ENCODE measurements around the gene LRPPRC. TPM values are rescaled to one million over a fixed set of nuclear protein-coding genes. Genes with fewer than 3 reads are reported as not detected.

LRPPRC gene
- total RNA-seq, 8 experiments from 2014 or later, result 50.5 to 152 (median 72.7) TPM

- peak in 2 of 8 experiments; percentile 77 to 84 for ATAC-seq (replicated peaks in 6 of 8)
- in situ Hi-C loops (cut with MboI; ENCODE audit: low pct_unique_long_range_greater_than_20kb in 2 of 9, low sequenced_read_pairs in 9 of 9, unreplicated experiment in 9 of 9), result no loop called here
- H3K4me1 ChIP-seq (replicated peaks in 1 of 2), result peaks cover 0 to 4% of the 10 kb centered on the region in 2 donors
- no peak overlapping the region for H3K27ac ChIP-seq
- no peak overlapping the region for H3K4me3 ChIP-seq
- WGBS, 10 experiments, result 43 to 100% (median 81%) methylated on average over 1 to 3 of the region's 3 CpGs; no CpG with 5 or more reads in 1 of the 10 experiments
These were observed 10.1 kb upstream of the LRPPRC start for GRCh38 chr2:44005846-44006245.

- no peak for ATAC-seq (replicated peaks in 6 of 8)
- peaks cover 0 to 4% of the 10 kb centered on the region in 2 donors for H3K4me1 ChIP-seq (replicated peaks in 1 of 2)
- no peak overlapping the region for H3K4me3 ChIP-seq
- in situ Hi-C loops (cut with MboI; ENCODE audit: low pct_unique_long_range_greater_than_20kb in 2 of 9, low sequenced_read_pairs in 9 of 9, unreplicated experiment in 9 of 9), result no loop called here
- 10 to 94% (median 72%) methylated on average over 1 to 3 of the region's 3 CpGs; no CpG with 5 or more reads in 2 of the 10 experiments for WGBS, 10 experiments
- H3K27ac ChIP-seq, result no peak overlapping the region
These were observed 9.2 kb upstream of the LRPPRC start for GRCh38 chr2:44004735-44005602.

DNA sequence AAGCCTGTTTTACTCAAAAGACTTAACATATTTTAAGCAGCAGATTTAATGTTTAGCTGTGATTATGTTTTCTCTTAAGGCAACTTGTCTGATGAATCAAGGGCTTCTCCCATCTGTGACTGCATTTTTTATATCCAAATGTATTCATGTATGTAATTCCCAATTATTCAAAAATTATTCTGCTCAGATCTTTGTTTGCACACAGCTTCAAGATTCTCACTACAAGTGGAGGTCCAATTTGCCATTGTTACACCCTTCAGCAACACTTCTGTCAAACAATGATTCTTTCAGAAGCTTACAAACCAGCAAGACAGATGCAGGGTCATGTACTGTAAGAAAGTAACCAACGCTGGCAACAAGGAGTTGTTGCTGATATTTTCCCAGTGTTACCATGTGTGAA lies 5.9 kb upstream of the LRPPRC start:
- no peak overlapping the region for H3K4me3 ChIP-seq
- ATAC-seq (replicated peaks in 6 of 8), result peak in 7 of 8 experiments; percentile 26 to 93 (median 32)
- peaks cover 0 to 4% of the 10 kb centered on the region in 2 donors for H3K4me1 ChIP-seq (replicated peaks in 1 of 2)
- in situ Hi-C loops (cut with MboI; ENCODE audit: low pct_unique_long_range_greater_than_20kb in 2 of 9, low sequenced_read_pairs in 9 of 9, unreplicated experiment in 9 of 9), result no loop called here
- WGBS, 10 experiments, result 0 to 100% (median 40%) methylated on average over 1 of the region's 1 CpG; no CpG with 5 or more reads in 2 of the 10 experiments
- H3K27ac ChIP-seq, result no peak overlapping the region

DNA sequence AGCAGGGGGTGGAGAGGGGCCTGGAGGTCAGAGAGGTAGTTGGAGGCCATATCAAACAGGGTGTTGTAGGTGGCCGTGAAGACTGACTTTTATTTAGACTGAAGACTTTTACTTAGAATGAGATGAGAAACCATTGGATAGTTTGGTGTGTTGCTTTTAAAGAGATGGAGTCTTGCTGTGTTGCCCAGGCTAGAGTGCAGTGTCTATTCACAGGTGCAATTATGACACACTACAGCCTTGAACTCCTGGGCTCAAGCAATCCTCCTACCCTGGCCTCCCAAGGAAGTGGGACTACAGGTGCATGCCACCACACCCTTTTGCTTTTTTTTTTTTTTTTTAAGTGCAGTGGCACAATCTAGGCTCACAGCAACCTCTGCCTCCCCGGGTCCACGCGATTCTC lies 2.5 kb upstream of the LRPPRC start:
- no peak overlapping the region for H3K27ac ChIP-seq
- H3K4me1 ChIP-seq (replicated peaks in 1 of 2), result peaks cover 9 to 10% of the 10 kb centered on the region in 2 donors
- no peak overlapping the region for H3K4me3 ChIP-seq
- WGBS, 10 experiments, result 60 to 100% (median 74%) methylated on average over 1 to 4 of the region's 4 CpGs; no CpG with 5 or more reads in 5 of the 10 experiments
- in situ Hi-C loops (cut with MboI; ENCODE audit: low pct_unique_long_range_greater_than_20kb in 2 of 9, low sequenced_read_pairs in 9 of 9, unreplicated experiment in 9 of 9), result no loop called here
- ATAC-seq (replicated peaks in 6 of 8), result no peak

DNA sequence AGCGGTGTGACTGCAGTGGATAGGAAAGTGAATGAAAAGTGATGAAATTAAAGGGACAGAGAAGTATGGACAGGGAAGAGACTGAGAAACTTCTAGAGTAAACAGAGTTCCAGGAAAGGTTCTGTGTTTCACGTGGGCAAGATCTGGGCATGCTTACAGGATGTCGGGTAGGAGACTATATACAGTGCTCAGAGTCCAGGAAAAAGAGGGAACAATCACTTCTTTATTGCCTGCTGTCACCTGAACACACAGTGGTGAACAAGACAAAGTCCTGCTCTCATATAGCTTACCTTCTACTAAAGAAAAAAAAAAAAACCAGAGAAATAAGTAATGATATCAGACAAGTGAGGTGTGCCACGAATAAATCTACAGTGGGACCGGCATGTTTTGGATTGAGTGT lies 2.4 kb downstream of the LRPPRC start:
- 82 to 100% (median 95%) methylated on average over 2 to 5 of the region's 5 CpGs for whole genome bisulfite sequencing, 10 experiments
- H3K27ac ChIP-seq, result no peak overlapping the region
- peaks cover 5 to 10% of the 10 kb centered on the region in 2 donors for H3K4me1 ChIP-seq (replicated peaks in 1 of 2)
- in situ Hi-C loops (cut with MboI; ENCODE audit: low pct_unique_long_range_greater_than_20kb in 2 of 9, low sequenced_read_pairs in 9 of 9, unreplicated experiment in 9 of 9), result no loop called here
- no peak for ATAC-seq (replicated peaks in 6 of 8)
- no peak overlapping the region for H3K4me3 ChIP-seq

DNA sequence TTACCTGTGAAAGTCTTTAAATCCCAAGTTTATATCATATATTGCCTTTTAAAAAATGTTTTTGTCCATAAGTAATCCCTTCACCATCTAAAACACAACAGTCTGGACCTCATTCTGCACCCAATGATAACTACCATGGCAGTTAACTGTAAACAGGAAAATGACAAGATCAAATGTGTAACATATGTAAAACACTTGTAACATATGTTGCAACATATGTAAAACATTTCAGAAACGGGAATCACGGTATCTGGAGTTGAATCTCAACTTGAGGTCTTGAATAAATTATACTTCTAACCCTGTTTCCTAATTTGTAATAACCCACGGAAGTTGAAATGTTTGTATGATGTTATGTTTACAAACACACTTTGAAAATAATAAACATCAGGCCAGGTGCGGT lies 6.2 kb downstream of the LRPPRC start:
- no peak overlapping the region for H3K27ac ChIP-seq
- no peak for ATAC-seq (replicated peaks in 6 of 8)
- in situ Hi-C loops (cut with MboI; ENCODE audit: low pct_unique_long_range_greater_than_20kb in 2 of 9, low sequenced_read_pairs in 9 of 9, unreplicated experiment in 9 of 9), result no loop called here
- H3K4me1 ChIP-seq (replicated peaks in 1 of 2), result peaks cover 12 to 15% of the 10 kb centered on the region in 2 donors
- 11 to 100% (median 92%) methylated on average over 1 to 4 of the region's 4 CpGs; no CpG with 5 or more reads in 1 of the 10 experiments for WGBS, 10 experiments
- H3K4me3 ChIP-seq, result no peak overlapping the region

GRCh38 chr2:43986600-43986999 lies 9.2 kb downstream of the LRPPRC start:
- peaks cover 10% of the 10 kb centered on the region in 2 donors for H3K4me1 ChIP-seq (replicated peaks in 1 of 2)
- no peak for ATAC-seq (replicated peaks in 6 of 8)
- 80 to 100% (median 93%) methylated on average over 1 to 6 of the region's 6 CpGs; no CpG with 5 or more reads in 1 of the 10 experiments for WGBS, 10 experiments
- H3K4me3 ChIP-seq, result no peak overlapping the region
- in situ Hi-C loops (cut with MboI; ENCODE audit: low pct_unique_long_range_greater_than_20kb in 2 of 9, low sequenced_read_pairs in 9 of 9, unreplicated experiment in 9 of 9), result no loop called here
- no peak overlapping the region for H3K27ac ChIP-seq

GRCh38 chr2:43985359-43985758 lies 10.4 kb downstream of the LRPPRC start:
- in situ Hi-C loops (cut with MboI; ENCODE audit: low pct_unique_long_range_greater_than_20kb in 2 of 9, low sequenced_read_pairs in 9 of 9, unreplicated experiment in 9 of 9), result no loop called here
- Histone ChIP-seq H3K4me3 (no peak overlapping the region), H3K4me1 (replicated peaks in 1 of 2) (peaks cover 10% of the 10 kb centered on the region in 2 donors), H3K27ac (peak overlapping the region; percentile 30 to 64)
- ATAC-seq (replicated peaks in 6 of 8), result peak in 3 of 8 experiments; percentile 27 to 79 (median 72)
- 80 to 100% (median 91%) methylated on average over 1 to 3 of the region's 3 CpGs; no CpG with 5 or more reads in 1 of the 10 experiments for WGBS, 10 experiments

DNA sequence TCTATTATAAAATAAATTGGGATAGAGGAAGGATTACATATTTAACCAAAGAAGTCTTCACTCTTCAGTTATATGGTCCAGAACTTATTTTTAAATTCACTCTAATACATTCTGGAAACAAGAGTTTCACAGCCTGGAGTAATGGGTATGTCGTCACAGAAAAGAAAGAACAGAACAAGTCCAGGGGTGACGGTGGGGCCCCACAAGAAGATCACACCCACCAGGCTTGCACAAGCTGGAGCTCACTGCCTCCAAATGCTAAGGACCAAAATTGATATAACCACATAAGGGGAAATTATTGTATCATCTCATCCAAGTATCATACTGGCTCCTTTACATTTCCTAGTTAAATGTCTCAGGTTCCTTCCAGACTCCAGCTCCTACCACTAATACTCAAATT lies 11.3 kb downstream of the LRPPRC start:
- 42 to 100% (median 95%) methylated on average over 2 of the region's 2 CpGs; no CpG with 5 or more reads in 3 of the 10 experiments for WGBS, 10 experiments
- Histone ChIP-seq H3K4me1 (replicated peaks in 1 of 2) (peaks cover 10% of the 10 kb centered on the region in 2 donors), H3K27ac (no peak overlapping the region), H3K4me3 (no peak overlapping the region)
- in situ Hi-C loops (cut with MboI; ENCODE audit: low pct_unique_long_range_greater_than_20kb in 2 of 9, low sequenced_read_pairs in 9 of 9, unreplicated experiment in 9 of 9), result no loop called here
- ATAC-seq (replicated peaks in 6 of 8), result peak in 1 of 8 experiments; percentile 53

- H3K4me1 ChIP-seq (replicated peaks in 1 of 2), result peaks cover 8 to 10% of the 10 kb centered on the region in 2 donors
- 0 to 100% (median 79%) methylated on average over 1 to 2 of the region's 2 CpGs; no CpG with 5 or more reads in 2 of the 10 experiments for WGBS, 10 experiments
- no peak overlapping the region for H3K27ac ChIP-seq
- ATAC-seq (replicated peaks in 6 of 8), result no peak
- in situ Hi-C loops (cut with MboI; ENCODE audit: low pct_unique_long_range_greater_than_20kb in 2 of 9, low sequenced_read_pairs in 9 of 9, unreplicated experiment in 9 of 9), result no loop called here
- no peak overlapping the region for H3K4me3 ChIP-seq
These were observed 14.9 kb downstream of the LRPPRC start for GRCh38 chr2:43980902-43981301.

GRCh38 chr2:43977677-43978375 lies 18.0 kb downstream of the LRPPRC start:
- in situ Hi-C loops (cut with MboI; ENCODE audit: low pct_unique_long_range_greater_than_20kb in 2 of 9, low sequenced_read_pairs in 9 of 9, unreplicated experiment in 9 of 9), result no loop called here
- no peak for ATAC-seq (replicated peaks in 6 of 8)
- no peak overlapping the region for H3K27ac ChIP-seq

GRCh38 chr2:43960921-43961320 lies 34.9 kb downstream of the LRPPRC start:
- no peak overlapping the region for H3K4me3 ChIP-seq
- in situ Hi-C loops (cut with MboI; ENCODE audit: low pct_unique_long_range_greater_than_20kb in 2 of 9, low sequenced_read_pairs in 9 of 9, unreplicated experiment in 9 of 9), result no loop called here
- H3K27ac ChIP-seq, result no peak overlapping the region
- ATAC-seq (replicated peaks in 6 of 8), result no peak
- peaks cover 0 to 6% of the 10 kb centered on the region in 2 donors for H3K4me1 ChIP-seq (replicated peaks in 1 of 2)

More at GRCh38 chr2:43977677-43978375, 18.0 kb downstream of the LRPPRC start:
- Histone ChIP-seq H3K4me1 (replicated peaks in 1 of 2) (no peaks in the 10 kb centered on the region), H3K4me3 (no peak overlapping the region)
